CD1c-positive myeloid dendritic cell (primary cell): ENCODE measurements around the gene RNGTT.
"Not testable (repeated sequence)": the region's sequence is repeated elsewhere in the genome, so short reads cannot be mapped to it uniquely, and the experiment has no call there.

ENCODE experiments used
- DNase-seq: peaks from one replicate; pipeline ENCODE4 v3.0.0-alpha.2; 2016; ENCODE audit errors: extremely low spot score

RNGTT gene

DNA sequence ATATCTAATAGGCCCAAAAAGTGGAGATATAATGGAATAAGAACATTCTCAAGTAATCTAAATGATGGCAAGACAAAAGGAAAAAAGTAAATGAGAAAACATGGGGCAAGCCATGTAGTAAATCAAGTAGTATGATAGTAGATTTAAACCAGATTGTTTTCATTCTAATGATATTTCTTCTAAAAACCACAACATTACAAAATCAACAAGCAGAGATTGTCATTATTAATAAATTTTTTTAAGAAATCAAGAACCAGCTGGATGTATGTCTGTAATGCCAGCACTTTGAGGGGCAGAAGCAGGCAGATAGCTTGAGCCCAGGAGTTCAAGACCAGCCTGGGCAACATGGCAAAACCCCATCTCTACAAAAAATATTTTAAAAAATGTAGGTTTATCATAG is 155.0 kb downstream of the RNGTT start:
- no peak for DNase-seq

DNA sequence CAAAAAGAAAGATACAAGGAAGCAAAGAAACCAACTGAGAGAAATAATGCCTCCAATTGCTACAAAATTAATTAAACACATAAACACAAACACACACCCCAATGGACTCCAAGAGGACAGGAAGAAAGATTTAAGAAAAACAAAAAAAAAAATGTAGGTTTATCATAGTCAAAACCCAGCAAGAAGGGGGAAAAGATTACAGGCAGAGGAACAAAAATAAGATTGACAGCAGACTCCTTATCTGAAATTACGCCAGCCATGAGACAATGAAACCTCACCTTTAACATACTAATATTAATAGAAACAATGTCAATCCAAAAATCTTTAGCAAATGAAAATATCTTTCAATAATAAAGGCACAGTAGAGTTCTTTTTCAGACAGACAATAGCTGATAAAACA is 155.8 kb downstream of the RNGTT start:
- no peak for DNase-seq

DNA sequence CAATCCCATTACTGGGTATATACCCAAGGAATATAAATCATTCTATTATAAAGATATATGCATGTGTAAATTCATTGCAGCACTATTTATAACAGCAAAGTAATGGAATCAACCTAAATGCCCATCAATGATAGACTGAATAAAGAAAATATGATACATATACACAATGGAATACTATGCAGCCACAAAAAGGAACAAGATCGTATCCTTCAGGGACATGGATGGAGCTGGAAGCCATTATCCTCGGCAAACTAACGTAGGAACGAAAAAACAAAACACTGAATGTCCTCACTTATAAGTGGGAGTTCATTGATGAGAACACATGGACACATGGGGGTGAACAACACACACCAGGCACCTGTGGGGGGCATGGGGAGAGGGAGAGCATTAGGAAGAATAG is 156.7 kb downstream of the RNGTT start:
- DNase-seq: no peak

DNA sequence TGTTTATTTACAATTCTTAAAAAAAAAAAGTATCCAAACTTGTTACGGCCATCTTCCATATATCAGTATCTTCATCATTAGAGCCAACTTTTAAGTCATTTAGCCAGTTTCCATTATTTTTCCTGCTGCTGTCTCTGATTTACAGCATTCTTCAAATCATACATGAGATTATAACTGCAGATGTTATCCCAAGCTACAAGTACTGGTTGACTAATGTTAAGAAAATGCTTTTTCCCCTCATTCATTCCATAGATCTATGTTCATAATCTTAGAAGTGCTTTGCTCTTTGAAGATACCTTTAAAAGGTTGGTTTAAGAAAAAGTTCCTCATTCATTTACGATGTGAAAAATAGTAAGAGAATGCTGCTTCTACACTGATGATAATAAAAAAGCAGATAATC is 158.7 kb downstream of the RNGTT start:
- no peak for DNase-seq

DNA sequence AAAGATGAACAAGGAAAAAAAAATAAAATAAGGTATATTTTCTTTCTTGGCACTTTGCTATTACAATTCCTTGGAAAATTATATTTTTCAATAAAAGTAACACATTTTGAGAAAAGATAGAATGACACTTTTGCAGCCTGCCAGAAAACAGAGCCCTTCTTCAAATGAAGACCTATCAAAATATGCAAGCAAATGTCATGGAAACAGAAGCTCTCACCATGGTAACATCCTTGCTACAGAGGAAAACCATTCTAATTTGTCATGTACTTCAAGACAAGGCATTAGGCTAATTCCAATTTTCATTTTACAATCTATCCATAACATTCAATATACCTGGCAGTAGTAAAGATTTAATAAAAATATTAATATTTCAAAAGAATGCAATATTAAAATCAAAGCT is 177.9 kb downstream of the RNGTT start:
- DNase-seq: no peak

DNA sequence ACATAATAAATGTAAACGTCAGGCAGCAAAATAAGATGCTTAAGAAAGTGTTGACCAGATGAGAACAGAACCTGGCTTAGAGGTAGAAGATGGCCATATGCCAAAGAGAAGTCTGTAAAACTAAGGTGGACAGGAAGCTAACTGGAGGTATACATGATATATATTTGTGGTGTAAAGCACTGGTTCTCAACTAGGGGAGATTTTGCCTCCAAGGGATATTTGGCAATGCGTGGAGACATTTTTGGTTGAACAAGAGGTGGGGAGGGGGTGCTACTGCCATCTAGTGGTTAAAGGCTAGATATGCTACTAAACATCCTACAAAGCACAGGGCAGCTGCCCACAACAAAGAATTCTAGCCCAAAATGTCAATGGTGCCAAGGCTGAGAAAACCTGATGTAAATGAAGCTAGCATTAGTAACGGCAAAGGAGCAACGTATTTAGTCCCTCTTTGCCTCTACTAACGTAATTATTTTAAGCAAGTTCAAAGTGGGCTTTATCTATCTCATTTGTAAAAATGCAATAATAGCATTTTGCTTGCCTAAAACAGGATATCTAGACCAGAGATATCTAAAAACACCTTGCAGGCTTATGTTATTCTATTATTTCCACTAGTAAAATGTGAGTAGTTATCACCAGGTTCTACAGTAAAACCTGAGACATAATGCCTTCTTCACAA is 182.6 kb downstream of the RNGTT start:
- DNase-seq: peak; percentile 67

DNA sequence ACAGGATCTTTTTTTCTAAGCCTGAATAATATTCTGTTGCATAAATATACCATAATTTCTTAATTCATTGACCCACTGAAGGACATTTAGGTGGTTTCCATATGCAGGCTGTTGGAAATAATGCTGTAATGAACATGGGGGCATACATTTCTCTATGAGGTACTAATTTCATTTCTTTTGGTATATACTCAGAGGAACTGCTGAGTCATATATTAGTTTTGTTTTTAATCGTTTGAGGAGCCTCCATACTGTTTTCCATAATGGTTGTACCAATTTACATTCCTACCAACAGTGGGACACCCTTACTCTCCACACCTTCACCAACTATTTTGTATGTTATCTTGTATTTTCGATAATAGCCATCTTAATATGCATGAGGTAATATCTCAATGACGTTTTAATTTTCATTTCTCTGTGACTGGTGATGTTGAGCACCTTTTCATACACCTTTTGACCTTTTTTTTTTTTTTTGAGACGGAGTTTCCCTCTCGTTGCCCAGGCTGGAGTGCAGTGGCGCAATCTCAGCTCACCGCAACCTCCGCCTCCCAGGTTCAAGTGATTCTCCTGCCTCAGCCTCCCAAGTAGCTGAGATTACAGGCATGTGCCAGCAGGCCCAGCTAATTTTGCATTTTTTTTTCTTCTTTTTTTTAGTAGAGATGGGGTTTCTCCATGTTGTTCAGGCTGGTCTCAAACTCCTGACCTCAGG is 187.4 kb downstream of the RNGTT start:
- no peak for DNase-seq

DNA sequence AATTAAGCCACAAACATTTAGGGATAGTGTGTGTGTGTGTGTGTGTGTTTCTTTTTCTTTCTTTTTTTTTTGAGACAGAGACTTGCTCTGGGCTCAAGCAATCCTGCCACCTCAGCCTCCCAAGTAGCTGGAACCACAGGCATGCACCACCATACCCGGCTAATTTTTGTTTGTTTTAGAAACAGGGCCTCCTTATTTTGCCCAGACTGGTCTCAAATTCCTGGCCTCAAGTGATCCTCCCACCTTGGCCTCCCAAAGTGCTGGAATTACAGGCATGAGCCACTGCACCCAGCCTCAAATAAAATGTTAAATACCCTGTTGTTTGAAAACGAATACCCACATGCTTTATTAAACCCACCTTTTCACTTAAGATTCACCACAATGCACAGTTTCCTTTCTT is 195.3 kb downstream of the RNGTT start:
- DNase-seq: not testable (repeated sequence)

DNA sequence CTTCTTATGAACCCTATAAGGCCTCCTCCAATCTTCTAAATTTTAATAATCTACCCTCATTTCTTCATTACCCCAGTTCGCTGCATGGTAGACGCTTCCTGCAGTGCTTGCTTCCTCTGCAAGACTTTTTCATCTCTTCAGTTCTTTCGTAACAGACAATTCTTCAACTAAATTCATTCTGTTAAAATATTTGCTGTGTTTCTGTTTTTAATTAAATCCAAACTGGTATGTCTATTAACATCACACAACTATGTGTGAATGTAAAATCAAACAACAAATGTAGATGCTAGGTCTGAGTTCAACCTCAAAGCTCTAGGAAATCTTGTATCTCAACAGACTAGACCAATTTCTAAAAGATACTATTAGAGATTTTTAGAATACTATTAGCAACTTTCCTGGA is 199.3 kb downstream of the RNGTT start:
- no peak for DNase-seq

DNA sequence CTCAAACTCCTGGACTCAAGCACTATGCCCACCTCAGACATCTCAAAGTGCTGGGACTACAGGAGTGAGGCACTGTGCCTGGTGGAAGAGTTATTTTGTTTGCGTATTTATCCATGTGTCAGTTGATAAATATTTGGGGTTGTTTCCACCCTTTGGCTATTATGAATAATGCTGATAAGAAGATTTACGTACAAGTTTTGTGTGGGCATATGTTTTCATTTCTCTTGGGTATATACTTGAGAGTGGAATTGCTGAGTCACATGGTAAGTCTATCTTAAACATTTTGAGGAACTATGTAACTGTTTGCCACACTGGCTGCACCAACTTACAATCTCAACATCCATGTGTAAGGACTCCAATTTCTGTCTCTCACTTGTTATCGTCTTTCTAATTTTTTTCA is 200.3 kb downstream of the RNGTT start:
- peak; percentile 8 for DNase-seq

DNA sequence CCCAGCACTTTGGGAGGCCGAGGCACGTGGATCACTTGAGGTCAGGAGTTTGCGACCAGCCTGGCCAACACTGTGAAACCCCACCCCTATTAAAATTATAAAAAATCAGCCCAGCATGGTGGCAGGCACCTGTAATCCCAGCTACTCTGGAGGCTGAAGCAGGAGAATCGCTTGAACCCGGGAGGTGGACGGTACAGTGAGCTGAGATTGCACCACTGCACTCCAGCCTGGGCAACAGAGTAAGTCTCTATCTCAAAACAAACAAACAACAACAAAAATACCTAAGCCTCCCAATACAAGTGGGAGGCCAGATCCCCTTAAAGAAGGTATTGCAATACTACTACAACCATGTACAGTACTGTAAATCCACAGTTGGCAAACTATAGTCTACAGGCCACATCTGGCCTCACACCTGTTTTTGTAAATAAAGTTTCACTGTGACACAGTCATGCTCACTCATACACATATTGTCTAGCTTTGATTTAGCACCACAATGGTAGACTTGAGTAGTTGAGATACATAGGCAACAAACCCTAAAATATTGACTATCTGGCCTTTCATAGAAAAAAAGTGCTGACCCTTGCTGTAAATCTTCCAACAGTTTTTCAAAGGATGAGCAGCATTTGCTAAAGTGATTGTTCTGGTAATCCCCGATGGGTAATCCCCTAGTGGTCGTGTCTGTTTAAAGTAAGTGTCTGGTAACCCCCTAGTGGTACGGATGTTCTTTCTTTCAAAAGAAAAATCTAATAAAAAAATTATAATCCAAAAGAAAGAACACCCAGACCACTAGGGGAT is 202.0 kb downstream of the RNGTT start:
- DNase-seq: no peak

DNA sequence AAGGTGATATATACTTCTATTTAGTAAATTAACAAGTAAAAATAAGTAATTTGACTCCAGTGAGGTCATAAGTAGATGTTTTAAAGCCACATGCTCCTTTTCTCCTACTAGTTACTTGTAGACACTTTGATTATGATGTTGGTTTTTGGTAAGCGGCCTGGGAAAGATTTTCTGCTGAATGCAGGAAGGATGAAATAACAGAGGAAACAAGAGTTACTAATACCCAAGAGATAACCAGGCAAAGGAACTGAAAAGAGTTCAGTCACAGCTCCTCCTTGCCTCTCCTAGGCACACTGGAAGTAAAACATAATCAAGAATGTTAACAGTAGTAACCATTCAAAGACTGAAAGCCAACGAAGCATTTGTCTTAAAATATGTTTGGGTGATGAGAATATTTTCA is 203.3 kb downstream of the RNGTT start:
- DNase-seq: no peak

DNA sequence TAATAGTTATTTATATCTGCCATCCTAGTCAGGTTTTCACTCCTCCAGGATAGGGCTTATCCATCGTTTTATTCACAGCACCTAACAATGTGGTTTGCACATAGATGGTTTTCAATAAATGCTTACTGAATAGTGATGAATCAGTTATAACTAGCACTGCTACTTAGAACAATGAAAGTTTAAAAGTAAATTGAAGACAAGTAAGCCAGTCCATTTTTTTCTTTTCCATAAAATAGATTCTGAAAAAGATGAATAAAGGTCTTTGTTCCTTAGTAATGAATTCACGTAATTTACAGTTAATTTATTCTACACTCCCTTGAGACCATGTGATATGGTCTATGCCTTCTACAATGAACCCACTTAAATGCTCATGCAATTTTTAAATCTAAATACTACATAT is 212.5 kb downstream of the RNGTT start:
- no peak for DNase-seq

DNA sequence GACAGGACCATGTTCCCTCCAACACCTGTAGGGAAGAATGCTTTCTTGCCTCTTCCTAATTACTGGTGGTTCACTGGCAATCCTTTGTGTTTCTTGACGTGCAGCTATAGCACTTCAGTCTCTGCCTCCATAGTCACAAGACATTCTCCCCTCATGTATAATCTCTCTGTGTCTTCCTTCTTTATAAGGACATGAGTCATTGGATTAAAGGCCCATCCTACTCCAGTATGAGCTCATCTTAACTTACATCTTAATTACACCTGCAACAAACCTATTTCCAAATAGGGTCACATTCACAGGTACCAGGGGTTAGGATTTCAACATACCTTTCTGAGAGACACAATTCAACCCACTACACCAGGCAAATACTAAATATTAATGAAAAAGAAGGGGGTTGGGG is 213.6 kb downstream of the RNGTT start:
- DNase-seq: no peak

DNA sequence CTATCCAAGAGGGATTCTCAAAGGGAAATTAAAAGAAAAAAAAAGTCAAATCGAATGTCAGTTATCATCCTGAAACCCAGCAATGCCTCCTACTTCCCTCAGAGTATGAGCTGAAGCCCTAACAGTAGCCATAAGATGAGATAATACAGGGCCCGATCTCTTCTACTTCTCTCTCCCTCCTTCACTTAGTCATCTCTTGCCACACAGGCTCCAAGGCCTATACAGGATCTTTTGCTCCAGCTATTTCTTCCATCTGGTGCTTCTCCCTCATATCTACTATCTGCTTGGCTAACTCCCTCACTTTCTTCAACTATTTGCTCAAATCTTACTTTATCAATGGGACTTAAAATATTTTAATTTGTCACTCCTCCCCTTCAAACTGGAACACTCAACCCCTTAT is 215.3 kb downstream of the RNGTT start:
- DNase-seq: no peak

DNA sequence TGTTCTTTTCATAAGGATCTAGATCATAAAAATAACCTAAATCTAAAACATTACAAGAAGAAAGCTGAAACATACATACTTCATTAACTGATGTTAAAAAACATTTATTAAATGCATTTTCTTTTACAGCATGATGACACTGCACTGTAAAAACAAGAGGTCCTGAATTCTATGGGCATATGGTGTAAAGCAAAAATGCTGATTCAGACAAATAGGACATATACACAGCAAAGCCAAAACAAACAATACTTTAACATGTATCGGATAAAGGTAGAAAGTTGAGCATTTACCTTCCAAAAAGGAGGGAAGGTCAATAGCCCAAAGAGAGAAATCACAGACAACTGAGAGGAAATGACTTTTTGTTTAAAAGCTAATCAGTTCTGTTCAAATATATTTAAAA is 221.5 kb downstream of the RNGTT start:
- DNase-seq: no peak

DNA sequence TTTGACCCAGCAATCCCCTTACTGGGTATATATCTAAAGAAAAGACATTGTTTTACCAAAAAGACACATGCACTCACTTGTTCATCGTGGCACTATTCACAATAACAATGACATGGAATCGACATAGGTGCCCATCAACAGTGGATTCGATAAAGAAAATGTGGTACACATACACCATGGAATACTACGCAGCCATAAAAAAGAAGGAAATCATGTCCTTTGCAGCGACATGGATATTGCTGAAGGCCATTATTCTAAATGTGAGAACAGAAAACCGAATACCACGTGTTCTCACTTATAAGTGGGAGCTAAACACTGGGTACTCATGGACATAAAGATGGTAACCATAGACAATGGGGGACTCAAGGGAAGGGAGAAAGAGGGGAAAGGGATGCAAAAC is 222.3 kb downstream of the RNGTT start:
- DNase-seq: no peak

DNA sequence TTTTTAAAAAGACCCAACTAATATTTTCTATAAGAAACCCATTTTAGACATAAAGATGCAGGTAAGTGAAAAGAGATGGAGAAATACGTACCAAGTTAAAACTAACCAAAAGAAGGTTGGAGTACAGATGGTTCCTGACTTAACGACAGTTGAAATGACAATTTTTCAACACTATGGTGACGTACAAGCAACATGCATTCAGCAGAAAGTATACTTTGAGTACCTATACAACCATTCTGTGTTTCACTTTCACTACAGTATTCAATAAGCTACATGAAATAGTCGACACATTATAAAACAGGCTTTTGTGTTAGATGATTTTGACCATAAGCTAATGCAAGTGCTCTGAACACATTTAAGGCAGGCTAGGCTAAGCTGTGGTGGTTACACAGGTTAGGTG is 228.9 kb downstream of the RNGTT start:
- DNase-seq: no peak

DNA sequence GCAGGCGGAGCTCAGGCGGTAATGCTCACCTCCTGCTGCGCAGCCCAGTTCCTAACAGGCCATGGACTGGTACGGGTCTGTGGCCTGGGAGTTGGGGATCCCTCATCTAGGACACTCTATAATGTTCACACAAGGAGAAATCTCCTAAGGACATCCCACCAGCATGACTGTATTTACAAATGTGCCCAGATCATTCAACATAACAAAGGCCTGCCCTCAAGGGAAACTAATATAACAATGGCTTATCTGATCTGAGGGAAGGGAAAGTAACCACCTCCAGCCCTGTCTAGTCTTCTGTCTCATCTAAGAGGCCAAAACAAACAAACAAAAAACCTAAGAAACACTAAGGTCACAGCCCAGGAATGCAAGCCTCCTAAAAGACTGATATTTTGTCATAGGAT is 232.8 kb downstream of the RNGTT start:
- no peak for DNase-seq

DNA sequence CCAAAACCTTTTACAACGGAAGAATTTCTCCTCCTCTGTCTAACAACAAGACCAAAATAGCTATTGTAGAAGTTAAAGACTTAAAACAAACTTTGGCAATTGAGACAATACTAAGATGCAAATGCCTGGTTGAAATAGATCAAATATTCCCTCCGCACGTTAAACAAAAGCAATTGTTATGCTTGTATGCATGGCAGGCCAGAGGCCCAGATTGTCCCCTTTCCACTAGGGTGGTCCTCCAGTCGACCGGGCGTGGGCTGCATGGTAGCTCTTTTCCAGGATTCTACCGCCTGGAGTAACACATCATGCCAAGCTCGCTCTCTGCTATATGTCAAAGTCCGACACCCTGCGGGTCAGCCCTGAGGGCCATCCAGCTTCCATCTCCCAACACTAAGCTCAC is 234.7 kb downstream of the RNGTT start:
- DNase-seq: no peak

DNA sequence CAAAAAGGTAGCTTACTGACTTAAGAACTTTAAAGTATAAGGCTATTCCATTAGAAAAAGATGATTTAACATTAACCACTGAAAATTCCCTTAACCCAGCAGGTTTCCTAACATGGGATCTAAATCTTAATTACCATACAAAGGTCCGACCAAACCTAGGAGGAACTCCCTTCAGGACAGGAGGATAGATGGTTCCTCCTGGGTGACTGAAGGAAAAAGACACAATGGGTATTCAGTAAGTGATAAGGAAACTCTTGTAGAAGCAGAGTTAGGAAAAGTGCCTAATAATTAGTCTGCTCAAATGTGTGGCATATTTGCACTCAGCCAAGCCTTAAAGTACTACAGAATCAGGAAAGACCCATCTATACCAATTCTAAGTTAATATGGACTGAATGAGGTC is 237.0 kb downstream of the RNGTT start:
- not testable (repeated sequence) for DNase-seq

DNA sequence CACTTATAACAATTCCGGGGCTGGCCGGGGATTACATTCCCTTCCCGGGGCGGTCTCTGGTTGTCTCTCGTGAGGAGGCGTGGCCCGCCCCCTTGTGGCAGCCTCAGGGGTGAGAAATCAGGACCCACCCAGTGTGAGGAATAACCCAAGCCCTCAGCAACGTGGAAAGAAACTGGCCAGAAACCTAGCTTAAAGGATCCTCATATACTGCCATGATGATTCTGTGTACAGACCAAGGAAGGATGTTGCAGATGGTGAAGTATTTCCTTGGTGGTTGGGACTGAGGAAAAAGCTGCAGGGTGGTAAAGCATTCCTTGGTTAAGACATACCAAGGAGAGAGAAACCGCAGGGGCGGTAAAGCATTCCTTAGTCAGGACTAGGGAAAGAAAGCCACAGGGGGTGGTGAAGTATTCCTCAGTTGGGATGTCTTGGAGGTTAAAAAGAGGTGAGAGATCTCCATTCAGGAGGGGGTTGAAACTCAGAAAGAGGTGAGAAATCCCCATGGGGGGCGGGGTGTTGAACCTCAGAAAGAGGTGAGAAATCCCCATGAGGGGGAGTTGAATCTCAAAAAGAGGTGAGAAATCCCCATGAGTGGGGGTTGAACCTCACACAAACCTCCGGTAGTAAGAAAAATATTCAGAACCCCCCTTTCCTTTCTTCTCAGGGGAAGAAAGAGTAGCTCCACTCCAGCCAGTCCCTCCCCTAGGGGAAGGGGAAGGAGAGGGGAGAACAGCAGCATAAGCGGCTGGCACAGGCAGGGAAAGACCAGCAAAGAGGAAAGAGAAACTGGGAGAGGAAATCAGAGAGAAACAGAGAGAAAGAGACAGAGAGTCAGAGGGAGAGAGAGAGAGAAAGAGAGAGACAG is 238.1 kb downstream of the RNGTT start:
- no peak for DNase-seq
